ENCODE measurements around the gene BNIPL. TPM values are rescaled to one million over a fixed set of nuclear protein-coding genes. Genes with fewer than 3 reads are reported as not detected.

The BNIPL gene
- total and polyA plus RNA-seq, 2 of the 8 experiments (the other 6 are each of a cell fraction or from before 2014, with no cell fraction given), result 2.4 to 3.3 TPM

- no peak overlapping the region for H3K27ac ChIP-seq (ENCODE audit: low read depth, low read length)
- no peak overlapping the region for H2AFZ ChIP-seq (ENCODE audit: low read length)
- no peaks in the 10 kb centered on the region for H3K4me1 ChIP-seq (replicated peaks in 1 of 4; ENCODE audit: control insufficient read depth in 3 of 4, insufficient read depth in 4 of 4, low read length in 3 of 4)
- H3K4ac ChIP-seq (replicated peaks; ENCODE audit: insufficient read length, low read depth, low read length), result no peak overlapping the region
- H3K9ac ChIP-seq (replicated peaks in 1 of 4; ENCODE audit: extremely low read depth in 1 of 4, low read depth in 3 of 4, low read length in 3 of 4), result no peak overlapping the region
- H3K9me3 ChIP-seq (ENCODE audit: insufficient read depth in 2 of 2, low read depth in 1 of 2, low read length in 1 of 2), result no peaks in the 10 kb centered on the region
- no peak overlapping the region for H2BK120ac ChIP-seq (replicated peaks; ENCODE audit: low read depth, low read length)
- no peak overlapping the region for H2BK12ac ChIP-seq (ENCODE audit: low read depth, low read length)
- H3K4me2 ChIP-seq (ENCODE audit: insufficient read depth in 1 of 2, low read depth in 2 of 2, low read length in 2 of 2), result no peak overlapping the region
- no peak overlapping the region for H4K5ac ChIP-seq (ENCODE audit: insufficient read length, low read depth, low read length)
- H2BK15ac ChIP-seq (ENCODE audit: low read length), result no peak overlapping the region
- peak overlapping the region; percentile 54; the same call in 1 of the 2 replicates for H4K8ac ChIP-seq (ENCODE audit: extremely low read depth, insufficient read depth, low read length)
- no peak overlapping the region for H3K23ac ChIP-seq (ENCODE audit: insufficient read length)
- DNase-seq (ENCODE audit: low read depth in 1 of 2, low spot score in 2 of 2), result peak; percentile 73 to 94
- no peak overlapping the region for H4K91ac ChIP-seq (replicated peaks; ENCODE audit: insufficient read length, low read length)
- no peak overlapping the region for H2AK5ac ChIP-seq (ENCODE audit: low read depth, low read length)
- no peaks in the 10 kb centered on the region for H3K79me1 ChIP-seq (ENCODE audit: low read depth, low read length)
- H3K14ac ChIP-seq (ENCODE audit: insufficient read length), result no peak overlapping the region
- H3K27me3 ChIP-seq (replicated peaks in 1 of 4; ENCODE audit: control insufficient read depth in 3 of 4, extremely low read depth in 1 of 4, insufficient read depth in 3 of 4, low read length in 3 of 4), result no peaks in the 10 kb centered on the region
- no peak overlapping the region for H3K56ac ChIP-seq (replicated peaks; ENCODE audit: insufficient read length, low read depth, low read length)
- H2BK5ac ChIP-seq (ENCODE audit: low read depth, low read length), result no peak overlapping the region
- no peaks in the 10 kb centered on the region for H3K79me2 ChIP-seq (ENCODE audit: control insufficient read depth in 1 of 2, insufficient read depth in 2 of 2, low read length in 2 of 2)
- ChIA-PET POLR2A (ENCODE audit: partially characterized antibody) (interaction anchor here (0.6 to 1.9 kb wide), 8 partner anchors 18 to 101 kb away, joined by 3 to 14 read pairs (median 4); partner anchors contain the start of genes C1orf56 and MINDY1), CTCF (ENCODE audit: partially characterized antibody) (interaction anchor here (0.5 to 3.1 kb wide), 35 partner anchors 10 to 370 kb away, joined by 3 to 33 read pairs (median 4); partner anchors contain the start of genes BNIPL, C1orf56, CDC42SE1 and GABPB2)
- no peak overlapping the region for H3K18ac ChIP-seq (ENCODE audit: extremely low read depth, low read length)
- H3K4me3 ChIP-seq (ENCODE audit: extremely low read depth in 1 of 4, insufficient read depth in 2 of 4, low read depth in 3 of 4, low read length in 4 of 4), result no peak overlapping the region
- no peak overlapping the region for H2BK20ac ChIP-seq (ENCODE audit: low read length)
- WGBS, 2 experiments (ENCODE audit: extremely low coverage in 1 of 2, insufficient coverage in 1 of 2, insufficient read length in 1 of 2, insufficient replicate concordance in 2 of 2, low coverage in 1 of 2, low lambda C conversion rate in 2 of 2, missing lambda C conversion rate in 1 of 2), result 52% methylated on average over 6 of the region's 6 CpGs; no CpG with 5 or more reads in 1 of the 2 experiments
- H3K36me3 ChIP-seq (ENCODE audit: control insufficient read depth in 2 of 4, insufficient read depth in 4 of 4, low read length in 3 of 4), result peaks cover 2 to 20% (median 11%) of the 10 kb centered on the region in 4 experiments; a peak in 7 of 8 replicates
- peak; percentile 60 for FAIRE-seq
- H3K23me2 ChIP-seq (ENCODE audit: low read depth, low read length), result no peaks in the 10 kb centered on the region
- no peaks in the 10 kb centered on the region for H4K20me1 ChIP-seq (replicated peaks in 1 of 2; ENCODE audit: control insufficient read depth in 1 of 2, insufficient read depth in 2 of 2, low read length in 2 of 2)
- TF ChIP-seq YY1 (IDR thresholded peaks at IDR 0.05; ENCODE audit: low read depth, low read length) (peak; percentile 74; the same call in 1 of the 2 replicates), ATF3 (IDR thresholded peaks at IDR 0.05; ENCODE audit: insufficient read depth, low read depth, low read length) (no peak), TAF1 (IDR thresholded peaks at IDR 0.05; ENCODE audit: low read depth, low read length) (0 out of 2 replicates have a peak, but pooled peaks have one; percentile 18), SIX5 (IDR thresholded peaks at IDR 0.05; ENCODE audit: low read depth, low read length) (no peak), EGR1 (IDR thresholded peaks at IDR 0.05; ENCODE audit: borderline replicate concordance, low read depth, low read length) (no peak), SP1 (IDR thresholded peaks at IDR 0.05; ENCODE audit: low read depth, low read length) (no peak), KDM1A (IDR thresholded peaks at IDR 0.05; ENCODE audit: borderline replicate concordance, low read length) (no peak), RAD21 (IDR thresholded peaks at IDR 0.05 in 1 of 2, conservative IDR thresholded peaks at IDR 0.05 in 1 of 2; ENCODE audit: low read depth in 2 of 2, low read length in 2 of 2) (peak; percentile 87 to 93), EZH2 (IDR thresholded peaks at IDR 0.05; ENCODE audit: low read depth, low read length, severe bottlenecking) (no peak), SP2 (IDR thresholded peaks at IDR 0.05; ENCODE audit: low read length) (no peak), CREB1 (IDR thresholded peaks at IDR 0.05) (peak; percentile 47; the same call in 1 of the 2 replicates), TAF7 (optimal IDR thresholded peaks at IDR 0.05; ENCODE audit: borderline replicate concordance, low read depth, low read length) (no peak)
Measured at GRCh38 chr1:151024540-151025146, 11.7 kb upstream of the BNIPL start.

All from H1 (cell line).